GM23248 (cell line): ENCODE measurements around the gene H1-8. TPM values are rescaled to one million over a fixed set of nuclear protein-coding genes. Genes with fewer than 3 reads are reported as not detected.

Source experiments
- DNase-seq: peaks from one replicate; pipeline ENCODE4 v3.0.0-alpha.2; 2015
- H2AFZ ChIP-seq: fragments of 200-600 bp; sonication (generic); 2 replicates; pipeline ENCODE4 v1.6.1; 2016; ENCODE audit warnings: antibody characterized with exemption
- H3F3A ChIP-seq: fragments of 200-600 bp; sonication (generic); 2 replicates; pipeline ENCODE4 v1.6.1; 2016; ENCODE audit warnings: mild to moderate bottlenecking, antibody characterized with exemption, mixed run types; ENCODE audit not compliant: insufficient read depth
- H3K27ac ChIP-seq: fragments of 200-600 bp; sonication (generic); 2 replicates; pipeline ENCODE4 v1.5.1; 2016; ENCODE audit warnings: mild to moderate bottlenecking
- H3K27me3 ChIP-seq: fragments of 200-600 bp; sonication (generic); replicated peaks from 2 replicates; pipeline ENCODE4 v1.6.1; 2016; ENCODE audit warnings: mild to moderate bottlenecking; ENCODE audit not compliant: insufficient read depth
- H3K36me3 ChIP-seq: fragments of 200-600 bp; sonication (generic); 2 replicates; pipeline ENCODE4 v1.6.1; 2016; ENCODE audit warnings: low read depth, mild to moderate bottlenecking
- H3K4me1 ChIP-seq: fragments of 200-600 bp; sonication (generic); 2 replicates; pipeline ENCODE4 v1.6.1; 2016; ENCODE audit warnings: mild to moderate bottlenecking; ENCODE audit not compliant: insufficient read depth
- H3K4me2 ChIP-seq: fragments of 200-600 bp; sonication (generic); one replicate; pipeline ENCODE4 v1.6.1; 2016; ENCODE audit warnings: mild to moderate bottlenecking; ENCODE audit not compliant: unreplicated experiment
- H3K4me3 ChIP-seq: fragments of 200-600 bp; sonication (generic); 2 replicates; pipeline ENCODE4 v1.5.1; 2016; ENCODE audit warnings: mild to moderate bottlenecking
- H3K79me2 ChIP-seq: fragments of 200-600 bp; sonication (generic); 2 replicates; pipeline ENCODE4 v1.6.1; 2016; ENCODE audit warnings: mild to moderate bottlenecking; ENCODE audit not compliant: insufficient read depth
- H3K9ac ChIP-seq: fragments of 200-600 bp; sonication (generic); 2 replicates; pipeline ENCODE4 v1.6.1; 2016; ENCODE audit warnings: mild to moderate bottlenecking
- H3K9me2 ChIP-seq: fragments of 200-600 bp; sonication (generic); 2 replicates; pipeline ENCODE4 v1.6.1; 2016; ENCODE audit warnings: mixed run types, mild to moderate bottlenecking, moderate library complexity; ENCODE audit not compliant: insufficient read depth
- H3K9me3 ChIP-seq: fragments of 200-600 bp; sonication (generic); one replicate; pipeline ENCODE4 v1.6.1; 2017; ENCODE audit warnings: low read depth
- H4K20me1 ChIP-seq: fragments of 200-600 bp; sonication (generic); 2 replicates; pipeline ENCODE4 v1.6.0; 2016; ENCODE audit not compliant: insufficient read depth
- EZH2 ChIP-seq: fragments of 200-600 bp; sonication (generic); IDR thresholded peaks from 2 replicates; pipeline ENCODE4 v1.6.1; 2018; ENCODE audit warnings: antibody characterized with exemption, mild to moderate bottlenecking; ENCODE audit not compliant: insufficient read depth, poor library complexity, severe bottlenecking
- EZH2phosphoT487 ChIP-seq: fragments of 200-600 bp; sonication (generic); IDR thresholded peaks from 2 replicates; pipeline ENCODE4 v1.6.1; 2018; ENCODE audit warnings: antibody characterized with exemption, moderate library complexity, mild to moderate bottlenecking, low read depth; ENCODE audit not compliant: insufficient read depth
- WGBS, 2 experiments: methylation state at CpG; one replicate each; pipeline ENCODE4 v1.1.6; 2015 to 2017; ENCODE audit warnings: low lambda C conversion rate in 2 of 2, low coverage in 1 of 2; ENCODE audit errors: missing lambda C conversion rate in 2 of 2; 5-methylcytosine and 5-hydroxymethylcytosine counted together
- in situ Hi-C: fragments of 300-500 bp; cut with MboI; formaldehyde crosslinking; loops from 2 replicates; pipeline ENCODE4 v1.15.0; 2020
- polyA plus RNA-seq: library from polyadenylated mRNA; unstranded; fragments of >200 nt; fragmentation: Nextera tagmentation; extraction: Ambion mirVana; gene quantifications from 2 replicates; pipeline ENCODE4 v1.2.1, GENCODE V29; 2016
- total RNA-seq: library from RNA; depleted of rRNA; stranded (reverse); fragments of >200 nt; shearing (Covaris generic); gene quantifications from 2 replicates; pipeline ENCODE4 v1.2.3, GENCODE V29; 2014

H1-8 gene
- total and polyA plus RNA-seq, 2 experiments from 2014 or later, result not detected

DNA sequence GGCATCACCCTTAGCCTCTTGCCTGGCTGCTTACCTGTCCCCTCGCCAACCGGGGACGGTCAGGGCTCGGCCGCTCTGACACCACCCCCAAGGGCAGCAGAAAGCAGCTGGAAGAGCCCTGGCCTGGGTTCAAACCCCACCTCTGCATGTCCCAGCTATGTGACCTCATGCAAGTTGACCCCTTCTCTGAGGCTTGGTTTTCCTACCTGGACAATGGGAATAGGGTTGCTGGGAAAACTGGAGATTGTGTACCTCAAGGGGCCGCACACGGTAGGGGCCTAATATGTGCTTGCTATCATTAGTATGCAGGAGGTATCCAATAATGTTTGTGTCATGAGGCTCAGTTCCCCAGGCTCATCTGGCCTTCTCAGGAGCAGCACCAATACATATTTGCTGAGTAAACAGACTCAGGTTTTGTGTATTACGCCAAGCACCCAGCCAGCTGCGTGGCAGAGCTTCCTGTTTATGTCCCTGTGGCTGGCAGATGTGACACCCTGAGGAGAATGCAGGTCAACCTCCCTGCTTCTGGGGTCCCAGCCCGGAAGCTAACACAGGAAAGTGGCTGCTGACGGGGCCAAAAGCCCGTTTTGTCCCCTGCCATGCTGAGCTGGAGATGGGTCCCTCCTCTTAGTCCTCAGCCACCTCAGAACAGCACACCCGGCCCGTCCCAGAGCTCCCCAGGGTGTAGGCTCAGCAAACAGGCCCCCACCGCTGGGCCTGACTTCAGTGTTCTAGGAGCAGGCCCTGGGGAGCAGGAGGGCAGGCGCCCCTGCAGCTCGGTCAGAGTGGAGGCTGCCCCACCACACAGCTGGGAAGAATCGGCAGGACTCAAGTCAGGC is 33.8 kb downstream of the H1-8 start:
- Histone ChIP-seq H3K9me2 (no peaks in the 10 kb centered on the region), H3K36me3 (no peaks in the 10 kb centered on the region; the same call in 1 of the 2 replicates), H3K27me3 (no peaks in the 10 kb centered on the region), H3K4me2 (no peak overlapping the region), H2AFZ (no peak overlapping the region), H3K4me1 (no peaks in the 10 kb centered on the region), H3K4me3 (no peak overlapping the region), H4K20me1 (no peaks in the 10 kb centered on the region), H3K27ac (no peak overlapping the region), H3K79me2 (no peaks in the 10 kb centered on the region), H3K9me3 (no peaks in the 10 kb centered on the region), H3K9ac (no peak overlapping the region), H3F3A (no peaks in the 10 kb centered on the region)
- 83 to 87% methylated on average over 18 of the region's 18 CpGs for WGBS, 2 experiments
- in situ Hi-C loops, result no loop called here
- DNase-seq, result no peak
- no peak for TF ChIP-seq EZH2
- no peak for TF ChIP-seq EZH2phosphoT487

DNA sequence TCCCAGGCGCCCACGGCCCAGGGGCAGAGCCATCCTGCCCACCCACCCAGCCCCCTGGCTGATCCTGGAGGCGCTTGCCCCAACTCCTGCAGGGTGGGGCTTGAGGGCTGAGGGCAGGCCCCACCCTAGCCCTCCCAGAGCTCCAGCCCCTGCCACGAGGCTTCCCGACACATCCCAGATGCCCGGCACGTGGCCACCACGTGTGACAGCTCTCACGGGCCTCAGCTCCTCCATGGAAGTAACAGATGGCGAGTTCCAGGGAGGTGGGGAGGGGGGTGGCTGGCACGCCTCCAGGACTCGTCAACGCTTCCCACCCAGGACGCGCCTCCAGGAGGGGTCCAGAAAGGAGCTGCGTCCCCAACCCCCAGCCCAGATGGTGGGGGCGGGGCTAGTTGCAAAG is 34.4 kb downstream of the H1-8 start:
- peak; percentile 12 for DNase-seq

DNA sequence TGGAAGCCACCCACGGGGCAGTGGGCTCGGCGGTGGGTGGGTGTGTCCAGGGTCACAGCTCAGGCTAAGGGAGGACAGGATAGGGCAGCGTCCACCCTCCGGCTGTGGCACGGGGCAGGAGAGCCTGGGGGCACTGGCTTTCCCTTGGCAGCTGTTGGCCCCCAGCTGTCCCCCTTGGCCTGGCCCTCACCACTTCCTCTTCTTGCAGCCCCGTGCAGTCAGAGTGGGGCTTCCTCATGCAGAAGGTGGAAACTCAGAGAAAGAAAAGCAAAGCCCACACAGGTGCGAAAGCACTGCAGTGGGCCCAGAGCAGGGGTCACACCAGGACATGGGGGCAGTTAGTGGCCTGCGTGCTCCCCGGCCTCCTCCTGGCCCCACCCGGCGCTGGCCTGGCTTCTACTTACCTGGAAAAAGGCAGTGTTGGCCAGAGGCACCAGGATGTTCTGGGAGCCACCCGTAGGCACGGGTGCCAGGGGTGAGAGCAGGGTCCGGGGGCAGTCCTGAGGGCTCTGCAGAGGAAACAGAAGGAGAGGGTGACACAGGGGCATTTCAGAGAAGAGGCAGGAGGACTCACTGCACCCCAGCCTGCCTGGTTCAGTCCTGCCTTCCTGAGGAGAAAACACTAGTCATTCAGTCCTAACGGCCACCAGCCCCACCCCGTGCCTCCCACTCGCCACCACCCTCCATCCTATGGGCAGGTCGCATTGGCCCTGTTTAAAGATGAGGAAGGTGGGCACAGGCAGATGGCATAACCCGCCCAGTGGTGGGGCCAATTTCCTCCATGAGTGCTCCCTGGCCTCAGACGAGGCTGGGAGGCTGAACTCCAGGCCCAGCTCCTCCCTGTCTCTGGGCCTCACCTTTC is 35.2 kb downstream of the H1-8 start:
- Histone ChIP-seq H3K4me2 (no peak overlapping the region), H3K9ac (no peak overlapping the region), H3F3A (no peaks in the 10 kb centered on the region), H3K27ac (no peak overlapping the region), H3K27me3 (no peaks in the 10 kb centered on the region), H3K4me3 (no peak overlapping the region), H4K20me1 (no peaks in the 10 kb centered on the region), H3K9me2 (no peaks in the 10 kb centered on the region), H2AFZ (no peak overlapping the region), H3K36me3 (no peaks in the 10 kb centered on the region; the same call in 1 of the 2 replicates), H3K9me3 (no peaks in the 10 kb centered on the region), H3K4me1 (no peaks in the 10 kb centered on the region), H3K79me2 (no peaks in the 10 kb centered on the region)
- 86 to 92% methylated on average over 21 of the region's 21 CpGs for WGBS, 2 experiments
- TF ChIP-seq EZH2, result no peak
- TF ChIP-seq EZH2phosphoT487, result no peak
- no peak for DNase-seq
- in situ Hi-C loops, result no loop called here

More for the DNA sequence above, 34.4 kb downstream of the H1-8 start:
- no peaks in the 10 kb centered on the region for H3K79me2 ChIP-seq
- WGBS, 2 experiments, result 46 to 56% methylated on average over 14 of the region's 17 CpGs
- H3K9ac ChIP-seq, result no peak overlapping the region
- in situ Hi-C loops, result no loop called here
- no peak overlapping the region for H3K27ac ChIP-seq
- H3K9me2 ChIP-seq, result no peaks in the 10 kb centered on the region
- no peak overlapping the region for H2AFZ ChIP-seq
- H3F3A ChIP-seq, result no peaks in the 10 kb centered on the region
- no peak overlapping the region for H3K4me2 ChIP-seq
- no peaks in the 10 kb centered on the region for H3K9me3 ChIP-seq
- H3K4me1 ChIP-seq, result no peaks in the 10 kb centered on the region
- TF ChIP-seq EZH2phosphoT487, result no peak
- no peak for TF ChIP-seq EZH2
- no peak overlapping the region for H3K4me3 ChIP-seq
- H3K36me3 ChIP-seq, result no peaks in the 10 kb centered on the region; the same call in 1 of the 2 replicates
- H3K27me3 ChIP-seq, result no peaks in the 10 kb centered on the region
- no peaks in the 10 kb centered on the region for H4K20me1 ChIP-seq

DNA sequence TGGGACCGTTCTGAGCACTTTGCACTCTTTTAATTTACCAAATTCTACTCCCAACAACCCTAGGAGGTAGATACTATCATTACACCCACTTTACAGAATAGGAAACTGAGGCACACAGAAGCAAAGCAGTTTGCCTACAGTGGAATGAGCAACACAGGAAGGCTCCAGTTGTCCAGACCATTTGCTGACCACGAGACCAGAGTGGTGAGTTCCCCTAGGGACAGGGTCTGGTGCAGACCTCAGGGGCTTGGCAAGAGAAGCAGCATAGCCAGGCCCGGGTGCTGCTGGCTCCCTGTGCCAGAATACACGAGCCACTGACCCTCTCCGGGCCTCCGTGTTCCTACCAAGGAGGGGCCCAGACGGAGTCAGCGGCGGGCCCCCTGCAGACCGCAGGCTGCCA is 37.0 kb downstream of the H1-8 start:
- H3K9me3 ChIP-seq, result no peaks in the 10 kb centered on the region
- no peak overlapping the region for H3K27ac ChIP-seq
- H3K36me3 ChIP-seq, result no peaks in the 10 kb centered on the region; the same call in 1 of the 2 replicates
- WGBS, 2 experiments, result 86 to 88% methylated on average over 10 of the region's 10 CpGs
- no peaks in the 10 kb centered on the region for H3K27me3 ChIP-seq
- H3K9me2 ChIP-seq, result no peaks in the 10 kb centered on the region
- no peak overlapping the region for H3K9ac ChIP-seq
- H3K4me2 ChIP-seq, result no peak overlapping the region
- no peaks in the 10 kb centered on the region for H3F3A ChIP-seq
- no peaks in the 10 kb centered on the region for H4K20me1 ChIP-seq
- no peaks in the 10 kb centered on the region for H3K4me1 ChIP-seq
- DNase-seq, result no peak
- H2AFZ ChIP-seq, result no peak overlapping the region
- H3K79me2 ChIP-seq, result no peaks in the 10 kb centered on the region
- no peak overlapping the region for H3K4me3 ChIP-seq
- in situ Hi-C loops, result no loop called here
- TF ChIP-seq EZH2phosphoT487, result no peak
- no peak for TF ChIP-seq EZH2
